H1 (cell line): Measurements from ENCODE around the gene RBFOX1. TPM values are rescaled to one million over a fixed set of nuclear protein-coding genes. Genes with fewer than 3 reads are reported as not detected.

Experiments
- FOSL1 ChIP-seq: IDR thresholded peaks from 2 replicates; pipeline ENCODE4 v1.6.1; 2011; ENCODE audit warnings: mild to moderate bottlenecking, low read depth, low read length, moderate library complexity; ENCODE audit not compliant: insufficient read depth
- JUN ChIP-seq: IDR thresholded peaks from 2 replicates; pipeline ENCODE4 v1.6.1; 2011; ENCODE audit warnings: low read depth, mild to moderate bottlenecking, improper control_type of control experiment, low read length
- RBBP5 ChIP-seq: IDR thresholded peaks from 2 replicates; pipeline ENCODE4 v1.7.1; 2012; ENCODE audit warnings: low read depth, mild to moderate bottlenecking, inconsistent platforms, low read length, moderate library complexity, borderline replicate concordance
- SIN3A ChIP-seq, 2 experiments: IDR thresholded peaks in 1 of 2; conservative IDR thresholded peaks in 1 of 2; 2 replicates each; pipeline ENCODE4 v1.6.1; 2011 to 2012; ENCODE audit warnings: low read length in 2 of 2, improper control_type of control experiment in 1 of 2, low read depth in 1 of 2, mild to moderate bottlenecking in 1 of 2
- SIX5 ChIP-seq: IDR thresholded peaks from 2 replicates; pipeline ENCODE4 v1.6.1; 2011; ENCODE audit warnings: mild to moderate bottlenecking, low read depth, low read length
- SP4 ChIP-seq: IDR thresholded peaks from 2 replicates; pipeline ENCODE4 v1.6.1; 2012; ENCODE audit warnings: low read length, inconsistent platforms
- SRF ChIP-seq: IDR thresholded peaks from 2 replicates; pipeline ENCODE4 v1.6.1; 2011; ENCODE audit warnings: mild to moderate bottlenecking, low read depth, low read length, moderate library complexity
- TBP ChIP-seq: IDR thresholded peaks from 2 replicates; pipeline ENCODE4 v1.6.1; 2011; ENCODE audit warnings: low read depth, low read length, improper control_type of control experiment
- polyA plus RNA-seq, 7 experiments: library from polyadenylated mRNA; depleted of rRNA in 3 of 7; stranded (reverse) in 5 of 7; unstranded in 2 of 7; fragments of >200 nt in 5 of 7; fragments of 200-250 nt in 2 of 7; gene quantifications; 1 replicate in 5 of 7; 2 replicates in 1 of 7; 4 replicates in 1 of 7; pipeline versions ENCODE4 v1.2.1 to v1.2.3, GENCODE V29; 2011 to 2013; ENCODE audit warnings: missing spikeins in 2 of 7, mixed read lengths in 2 of 7
- total RNA-seq: library from RNA; stranded (reverse); fragmentation: NEBNext Ultra II Directional; extraction: Animal tissue kit (Norgen Biotek cat#: 25700); gene quantifications from 2 replicates; pipeline ENCODE4 v1.2.1, GENCODE V29; 2021
- TF ChIP-seq, protein P1 (sequence below): fragments of 300-600 bp; sonication (generic); IDR thresholded peaks from 2 replicates; pipeline ENCODE4 v1.7.1; 2012; ENCODE audit warnings: low read length, moderate library complexity, mild to moderate bottlenecking, inconsistent platforms; ENCODE audit not compliant: insufficient replicate concordance

RBFOX1 gene
- total and polyA plus RNA-seq, 2 of the 8 experiments (the other 6 are each of a cell fraction or from before 2014, with no cell fraction given), result 1.7 to 2.8 TPM

DNA sequence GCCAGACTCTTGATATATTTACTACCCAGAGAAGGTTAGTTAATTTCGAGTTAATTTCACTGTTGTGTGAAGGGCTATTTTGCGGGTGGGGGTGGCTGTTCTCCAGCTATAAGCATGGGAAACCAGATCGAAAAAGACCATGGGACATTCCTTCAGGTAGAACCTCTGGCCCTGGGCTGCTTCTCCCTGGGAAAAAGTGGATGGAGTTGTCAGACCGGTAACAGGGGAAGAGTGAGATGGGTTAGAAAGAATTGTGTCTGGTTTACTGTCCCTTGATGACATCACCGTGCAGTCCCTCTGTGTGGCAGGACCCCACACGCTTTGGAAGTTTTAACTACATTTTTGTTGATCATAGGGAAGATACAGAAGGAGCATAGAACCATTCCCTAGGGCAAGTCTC, 296.3 kb downstream of the RBFOX1 start (continued):
- TF ChIP-seq, protein P1, sequence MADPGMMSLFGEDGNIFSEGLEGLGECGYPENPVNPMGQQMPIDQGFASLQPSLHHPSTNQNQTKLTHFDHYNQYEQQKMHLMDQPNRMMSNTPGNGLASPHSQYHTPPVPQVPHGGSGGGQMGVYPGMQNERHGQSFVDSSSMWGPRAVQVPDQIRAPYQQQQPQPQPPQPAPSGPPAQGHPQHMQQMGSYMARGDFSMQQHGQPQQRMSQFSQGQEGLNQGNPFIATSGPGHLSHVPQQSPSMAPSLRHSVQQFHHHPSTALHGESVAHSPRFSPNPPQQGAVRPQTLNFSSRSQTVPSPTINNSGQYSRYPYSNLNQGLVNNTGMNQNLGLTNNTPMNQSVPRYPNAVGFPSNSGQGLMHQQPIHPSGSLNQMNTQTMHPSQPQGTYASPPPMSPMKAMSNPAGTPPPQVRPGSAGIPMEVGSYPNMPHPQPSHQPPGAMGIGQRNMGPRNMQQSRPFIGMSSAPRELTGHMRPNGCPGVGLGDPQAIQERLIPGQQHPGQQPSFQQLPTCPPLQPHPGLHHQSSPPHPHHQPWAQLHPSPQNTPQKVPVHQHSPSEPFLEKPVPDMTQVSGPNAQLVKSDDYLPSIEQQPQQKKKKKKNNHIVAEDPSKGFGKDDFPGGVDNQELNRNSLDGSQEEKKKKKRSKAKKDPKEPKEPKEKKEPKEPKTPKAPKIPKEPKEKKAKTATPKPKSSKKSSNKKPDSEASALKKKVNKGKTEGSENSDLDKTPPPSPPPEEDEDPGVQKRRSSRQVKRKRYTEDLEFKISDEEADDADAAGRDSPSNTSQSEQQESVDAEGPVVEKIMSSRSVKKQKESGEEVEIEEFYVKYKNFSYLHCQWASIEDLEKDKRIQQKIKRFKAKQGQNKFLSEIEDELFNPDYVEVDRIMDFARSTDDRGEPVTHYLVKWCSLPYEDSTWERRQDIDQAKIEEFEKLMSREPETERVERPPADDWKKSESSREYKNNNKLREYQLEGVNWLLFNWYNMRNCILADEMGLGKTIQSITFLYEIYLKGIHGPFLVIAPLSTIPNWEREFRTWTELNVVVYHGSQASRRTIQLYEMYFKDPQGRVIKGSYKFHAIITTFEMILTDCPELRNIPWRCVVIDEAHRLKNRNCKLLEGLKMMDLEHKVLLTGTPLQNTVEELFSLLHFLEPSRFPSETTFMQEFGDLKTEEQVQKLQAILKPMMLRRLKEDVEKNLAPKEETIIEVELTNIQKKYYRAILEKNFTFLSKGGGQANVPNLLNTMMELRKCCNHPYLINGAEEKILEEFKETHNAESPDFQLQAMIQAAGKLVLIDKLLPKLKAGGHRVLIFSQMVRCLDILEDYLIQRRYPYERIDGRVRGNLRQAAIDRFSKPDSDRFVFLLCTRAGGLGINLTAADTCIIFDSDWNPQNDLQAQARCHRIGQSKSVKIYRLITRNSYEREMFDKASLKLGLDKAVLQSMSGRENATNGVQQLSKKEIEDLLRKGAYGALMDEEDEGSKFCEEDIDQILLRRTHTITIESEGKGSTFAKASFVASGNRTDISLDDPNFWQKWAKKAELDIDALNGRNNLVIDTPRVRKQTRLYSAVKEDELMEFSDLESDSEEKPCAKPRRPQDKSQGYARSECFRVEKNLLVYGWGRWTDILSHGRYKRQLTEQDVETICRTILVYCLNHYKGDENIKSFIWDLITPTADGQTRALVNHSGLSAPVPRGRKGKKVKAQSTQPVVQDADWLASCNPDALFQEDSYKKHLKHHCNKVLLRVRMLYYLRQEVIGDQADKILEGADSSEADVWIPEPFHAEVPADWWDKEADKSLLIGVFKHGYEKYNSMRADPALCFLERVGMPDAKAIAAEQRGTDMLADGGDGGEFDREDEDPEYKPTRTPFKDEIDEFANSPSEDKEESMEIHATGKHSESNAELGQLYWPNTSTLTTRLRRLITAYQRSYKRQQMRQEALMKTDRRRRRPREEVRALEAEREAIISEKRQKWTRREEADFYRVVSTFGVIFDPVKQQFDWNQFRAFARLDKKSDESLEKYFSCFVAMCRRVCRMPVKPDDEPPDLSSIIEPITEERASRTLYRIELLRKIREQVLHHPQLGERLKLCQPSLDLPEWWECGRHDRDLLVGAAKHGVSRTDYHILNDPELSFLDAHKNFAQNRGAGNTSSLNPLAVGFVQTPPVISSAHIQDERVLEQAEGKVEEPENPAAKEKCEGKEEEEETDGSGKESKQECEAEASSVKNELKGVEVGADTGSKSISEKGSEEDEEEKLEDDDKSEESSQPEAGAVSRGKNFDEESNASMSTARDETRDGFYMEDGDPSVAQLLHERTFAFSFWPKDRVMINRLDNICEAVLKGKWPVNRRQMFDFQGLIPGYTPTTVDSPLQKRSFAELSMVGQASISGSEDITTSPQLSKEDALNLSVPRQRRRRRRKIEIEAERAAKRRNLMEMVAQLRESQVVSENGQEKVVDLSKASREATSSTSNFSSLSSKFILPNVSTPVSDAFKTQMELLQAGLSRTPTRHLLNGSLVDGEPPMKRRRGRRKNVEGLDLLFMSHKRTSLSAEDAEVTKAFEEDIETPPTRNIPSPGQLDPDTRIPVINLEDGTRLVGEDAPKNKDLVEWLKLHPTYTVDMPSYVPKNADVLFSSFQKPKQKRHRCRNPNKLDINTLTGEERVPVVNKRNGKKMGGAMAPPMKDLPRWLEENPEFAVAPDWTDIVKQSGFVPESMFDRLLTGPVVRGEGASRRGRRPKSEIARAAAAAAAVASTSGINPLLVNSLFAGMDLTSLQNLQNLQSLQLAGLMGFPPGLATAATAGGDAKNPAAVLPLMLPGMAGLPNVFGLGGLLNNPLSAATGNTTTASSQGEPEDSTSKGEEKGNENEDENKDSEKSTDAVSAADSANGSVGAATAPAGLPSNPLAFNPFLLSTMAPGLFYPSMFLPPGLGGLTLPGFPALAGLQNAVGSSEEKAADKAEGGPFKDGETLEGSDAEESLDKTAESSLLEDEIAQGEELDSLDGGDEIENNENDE, result no peak
- TF ChIP-seq SIN3A (conservative IDR thresholded peaks at IDR 0.05 in 1 of 2, IDR thresholded peaks at IDR 0.05 in 1 of 2; ENCODE audit: low read depth in 1 of 2, low read length in 2 of 2) (no peak), RBBP5 (no peak), TBP (no peak), SP4 (no peak), SRF (no peak), JUN (no peak), FOSL1 (no peak), SIX5 (no peak)
